GM21367 (cell line): ENCODE data around the gene CDT1.
"Not testable (repeated sequence)": the region's sequence is repeated elsewhere in the genome, so short reads cannot be mapped to it uniquely, and the experiment has no call there.

ENCODE experiments used
- ATAC-seq: cut with Tn5 transposase; IDR thresholded peaks from one replicate; pipeline ENCODE4 v1.9.1; 2021; ENCODE audit not compliant: unreplicated experiment

CDT1 gene

GRCh38 chr16:88768071-88768783, 35.4 kb upstream of the CDT1 start:
- ATAC-seq = no peak

GRCh38 chr16:88769617-88770460, 33.8 kb upstream of the CDT1 start:
- ATAC-seq = no peak

DNA sequence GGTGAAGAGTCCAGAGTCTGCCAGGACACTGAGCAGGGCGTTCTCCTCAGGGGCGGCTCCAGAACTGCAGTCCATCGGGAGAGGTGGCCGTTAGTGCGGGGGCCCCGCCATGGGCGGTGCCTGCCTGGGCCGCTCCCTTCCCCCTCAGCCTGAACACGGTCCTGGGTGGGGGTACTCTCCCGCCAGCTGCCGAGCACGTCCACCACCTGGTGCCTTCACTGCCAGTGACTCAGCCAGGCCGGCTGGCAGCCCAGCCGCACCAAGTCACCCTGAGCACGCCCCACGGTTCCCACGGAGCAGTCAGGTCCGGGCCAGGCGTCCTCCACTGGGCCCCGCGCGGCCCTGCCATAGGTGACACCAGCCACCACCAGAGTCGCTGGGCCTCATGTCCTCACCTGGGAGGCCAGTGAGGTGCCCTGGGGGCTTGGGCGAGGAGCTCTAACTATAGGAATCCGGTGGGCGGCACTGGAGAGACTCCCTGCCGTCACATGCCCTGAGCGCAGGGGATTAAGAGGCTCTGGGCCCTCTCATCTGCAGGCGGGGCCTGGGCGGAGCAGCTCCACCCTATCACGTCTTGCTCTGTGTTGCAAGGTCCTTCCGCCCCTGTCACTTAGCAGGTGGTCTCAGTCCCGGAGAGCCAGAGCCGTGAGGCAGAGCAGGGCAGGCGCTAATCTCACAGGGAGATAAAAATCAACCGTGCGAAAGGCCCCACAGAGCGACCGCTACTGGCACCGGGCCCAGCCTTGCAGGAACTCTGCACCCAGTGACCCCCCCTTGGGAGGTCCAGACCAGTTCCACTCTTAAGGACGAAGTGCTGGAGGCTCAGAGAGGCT, 32.9 kb upstream of the CDT1 start:
- no peak for ATAC-seq

- no peak for ATAC-seq
Observed at GRCh38 chr16:88771294-88771772, 32.3 kb upstream of the CDT1 start.

GRCh38 chr16:88771781-88772180, 31.8 kb upstream of the CDT1 start:
- not testable (repeated sequence) for ATAC-seq

DNA sequence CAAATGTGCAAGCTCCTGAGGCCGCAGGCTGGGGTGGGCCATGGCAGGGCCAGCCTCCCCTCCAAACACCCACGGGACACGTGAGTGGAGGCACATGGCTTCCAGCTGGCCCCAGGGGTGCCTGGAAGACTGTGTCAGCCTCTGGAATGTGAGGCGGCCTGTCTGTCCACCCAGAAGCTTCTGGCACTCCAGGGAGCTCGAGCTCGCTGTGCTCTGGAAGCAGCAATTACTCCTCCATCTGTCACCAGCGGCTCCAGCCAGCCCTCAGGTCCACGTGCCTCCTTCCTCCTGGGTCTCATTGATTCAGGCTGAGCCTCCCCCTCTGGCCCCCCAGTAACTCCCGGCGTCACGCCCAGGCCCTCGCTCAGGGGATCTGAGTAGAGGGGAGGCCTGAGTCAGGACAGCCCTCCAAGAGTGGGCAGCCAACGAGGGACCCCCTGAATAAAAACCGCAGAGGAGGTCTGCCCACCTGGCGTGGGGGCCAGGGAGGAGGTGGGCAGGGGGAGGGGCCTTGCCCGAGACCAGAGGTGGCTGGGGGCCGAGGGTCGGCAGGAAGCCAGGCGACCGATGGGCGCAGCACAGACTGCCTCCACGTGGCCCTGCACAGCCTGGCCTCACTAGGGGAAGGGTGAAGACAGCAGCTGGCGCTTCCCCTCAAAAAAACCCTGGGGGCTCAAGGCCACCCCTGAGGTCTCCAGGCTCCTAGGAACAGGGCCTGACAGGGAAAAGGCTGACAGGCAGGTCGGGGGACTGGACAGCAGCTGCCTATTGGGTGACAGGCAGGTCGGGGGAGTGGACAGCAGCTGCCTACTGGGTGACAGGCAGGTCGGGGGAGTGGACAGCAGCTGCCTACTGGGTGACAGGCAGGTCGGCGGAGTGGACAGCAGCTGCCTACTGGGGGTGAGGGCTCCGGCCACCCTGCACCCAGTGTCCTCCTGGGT, 30.4 kb upstream of the CDT1 start:
- ATAC-seq = no peak

GRCh38 chr16:88773812-88774291, 29.7 kb upstream of the CDT1 start:
- ATAC-seq = no peak

- no peak for ATAC-seq
Observed at GRCh38 chr16:88774544-88775393, 28.8 kb upstream of the CDT1 start.

DNA sequence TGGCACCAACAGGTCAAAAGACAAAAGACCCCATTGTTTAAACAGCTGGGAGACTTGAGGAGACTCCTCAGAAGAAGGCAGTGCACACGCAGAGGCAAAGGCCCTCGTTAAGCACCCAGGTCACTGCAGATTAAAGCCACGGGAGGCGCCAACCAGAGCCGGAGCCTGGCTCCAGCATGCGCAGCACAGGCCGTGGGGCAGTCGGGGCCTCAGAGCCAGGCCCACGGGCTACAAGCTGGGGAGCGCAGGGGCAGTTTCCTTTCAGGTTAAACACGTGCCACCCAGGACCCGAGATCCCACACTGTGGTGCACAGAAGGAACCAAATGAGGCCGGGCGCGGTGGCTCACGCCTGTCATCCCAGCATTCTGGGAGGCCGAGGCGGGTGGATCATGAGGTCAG, 27.8 kb upstream of the CDT1 start:
- ATAC-seq = no peak

- ATAC-seq = no peak
Observed at GRCh38 chr16:88777471-88778270, 25.9 kb upstream of the CDT1 start.

GRCh38 chr16:88778271-88778525, 25.4 kb upstream of the CDT1 start:
- no peak for ATAC-seq

- no peak for ATAC-seq
Observed at GRCh38 chr16:88778541-88779065, 25.0 kb upstream of the CDT1 start.

DNA sequence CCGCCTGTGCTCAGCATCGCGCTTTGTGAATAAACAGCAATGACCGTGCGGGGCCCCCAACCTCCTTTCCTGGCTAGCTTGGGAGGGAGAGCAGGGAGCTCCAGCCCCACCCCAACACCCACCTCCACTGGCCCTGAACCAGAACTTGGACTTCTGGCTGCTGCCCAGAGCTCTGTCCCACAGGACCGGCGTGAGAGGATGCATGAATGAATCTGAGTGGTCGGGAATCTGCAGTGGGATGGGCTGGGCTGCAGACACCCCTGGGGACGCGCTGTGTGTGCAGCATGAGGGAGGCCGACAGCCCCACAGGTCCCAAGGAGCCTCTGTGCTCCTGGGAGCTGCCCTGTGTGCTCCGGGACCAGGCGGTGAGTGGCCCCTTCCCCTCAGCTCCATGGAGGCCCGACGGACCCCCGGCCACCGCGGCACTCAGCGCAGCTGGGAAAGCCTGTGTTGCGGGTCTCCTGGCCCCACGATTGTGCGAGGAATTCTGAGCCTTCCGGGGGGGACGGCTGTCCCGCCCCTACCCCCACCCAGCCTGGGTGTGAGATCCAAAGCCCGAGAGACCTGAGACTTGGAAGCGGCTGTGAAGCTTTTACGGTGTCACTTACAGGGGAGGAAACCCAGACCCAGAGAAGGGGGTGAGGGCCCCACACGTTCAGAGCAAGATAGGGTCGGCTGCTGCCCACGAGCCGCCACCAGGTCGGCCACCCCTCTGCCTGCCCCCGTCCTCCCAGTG, 24.0 kb upstream of the CDT1 start:
- ATAC-seq = no peak

- ATAC-seq = no peak
Observed at GRCh38 chr16:88780142-88781062, 23.2 kb upstream of the CDT1 start.

DNA sequence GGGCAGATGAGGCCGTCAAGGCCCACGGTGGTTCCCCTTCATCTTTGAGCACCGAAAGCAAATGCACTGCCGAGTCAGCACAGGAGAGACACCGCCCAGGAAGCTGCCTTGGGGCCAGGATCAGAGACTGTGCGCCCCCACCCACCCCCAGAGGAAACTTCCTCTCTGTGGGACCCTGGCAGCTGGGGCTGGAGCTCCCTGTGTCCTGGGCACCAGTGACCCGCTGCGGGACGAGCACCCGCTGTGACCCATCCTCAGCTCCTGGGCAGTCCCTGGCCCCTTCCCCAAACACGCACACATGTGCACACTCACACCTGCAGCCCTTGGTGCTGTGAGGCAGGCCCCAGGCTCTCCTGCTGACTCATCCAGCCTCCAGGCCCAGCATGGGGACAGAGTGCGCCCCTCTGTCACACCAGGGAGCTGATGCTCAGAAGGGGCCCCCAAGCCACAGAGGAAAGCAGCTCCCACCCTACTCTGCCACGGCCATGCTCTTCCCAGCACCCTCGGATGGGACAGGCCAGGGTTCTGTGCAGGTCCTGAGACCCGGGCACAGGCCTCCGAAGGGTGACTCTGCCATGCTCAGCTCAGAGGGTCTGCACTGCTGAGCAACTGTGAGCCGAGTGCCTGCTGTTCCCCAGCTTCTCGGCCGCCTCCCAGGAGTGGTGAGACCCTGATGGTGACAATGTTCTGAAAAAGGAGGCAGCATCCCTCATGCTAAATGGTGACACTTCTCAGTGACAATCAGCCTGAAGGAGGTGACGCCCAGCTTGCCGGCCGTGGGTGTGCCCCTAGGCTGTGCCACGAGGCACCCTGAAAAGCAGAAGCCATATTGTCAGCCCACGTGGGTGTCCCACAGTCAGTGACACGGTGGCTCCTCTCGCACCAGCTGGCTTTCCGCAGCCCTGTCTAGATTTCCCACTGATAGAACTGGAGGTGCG, 22.2 kb upstream of the CDT1 start:
- ATAC-seq = no peak
